GM19468 (cell line): ENCODE results near the gene LPIN1.

Experiments used
- ATAC-seq: cut with Tn5 transposase; IDR thresholded peaks from one replicate; pipeline ENCODE4 v1.9.1; 2021; ENCODE audit warnings: mild to moderate bottlenecking, moderate library complexity, moderate number of reproducible peaks; ENCODE audit not compliant: unreplicated experiment; ENCODE audit errors: extremely low read depth

The LPIN1 gene

GRCh38 chr2:11777886-11778415, 31.5 kb downstream of the LPIN1 start:
- no peak for ATAC-seq

- no peak for ATAC-seq
Measured at GRCh38 chr2:11778416-11778815, 32.0 kb downstream of the LPIN1 start.

GRCh38 chr2:11778923-11779757, 32.7 kb downstream of the LPIN1 start:
- peak; percentile 60 for ATAC-seq

GRCh38 chr2:11781602-11782001, 35.2 kb downstream of the LPIN1 start:
- ATAC-seq: no peak

GRCh38 chr2:11784280-11784679, 37.8 kb downstream of the LPIN1 start:
- ATAC-seq: no peak

GRCh38 chr2:11784747-11785610, 38.5 kb downstream of the LPIN1 start:
- ATAC-seq: no peak

- ATAC-seq: no peak
Measured at GRCh38 chr2:11785611-11785940, 39.1 kb downstream of the LPIN1 start.

GRCh38 chr2:11786191-11786590, 39.8 kb downstream of the LPIN1 start:
- ATAC-seq: no peak

GRCh38 chr2:11786592-11786991, 40.2 kb downstream of the LPIN1 start:
- no peak for ATAC-seq

GRCh38 chr2:11787991-11788390, 41.6 kb downstream of the LPIN1 start:
- ATAC-seq: no peak

GRCh38 chr2:11788461-11789124, 42.2 kb downstream of the LPIN1 start:
- ATAC-seq: no peak

- no peak for ATAC-seq
Measured at GRCh38 chr2:11789243-11789642, 42.8 kb downstream of the LPIN1 start.

- no peak for ATAC-seq
Measured at GRCh38 chr2:11790228-11790627, 43.8 kb downstream of the LPIN1 start.

GRCh38 chr2:11795590-11795989, 49.2 kb downstream of the LPIN1 start:
- no peak for ATAC-seq

GRCh38 chr2:11796190-11797171, 50.0 kb downstream of the LPIN1 start:
- ATAC-seq: no peak

- no peak for ATAC-seq
Measured at GRCh38 chr2:11797846-11798245, 51.4 kb downstream of the LPIN1 start.

- ATAC-seq: no peak
Measured at GRCh38 chr2:11798701-11799435, 52.4 kb downstream of the LPIN1 start.

- ATAC-seq: no peak
Measured at GRCh38 chr2:11799826-11800225, 53.4 kb downstream of the LPIN1 start.

GRCh38 chr2:11802782-11803191, 56.4 kb downstream of the LPIN1 start:
- ATAC-seq: no peak
